HG03196 (cell line): ENCODE results near the gene RNASE3.
"Not testable (repeated sequence)": the region's sequence is repeated elsewhere in the genome, so short reads cannot be mapped to it uniquely, and the experiment has no call there.

Experiments
- ATAC-seq: cut with Tn5 transposase; IDR thresholded peaks from one replicate; pipeline ENCODE4 v1.9.1; 2021; ENCODE audit not compliant: unreplicated experiment

The RNASE3 gene

DNA sequence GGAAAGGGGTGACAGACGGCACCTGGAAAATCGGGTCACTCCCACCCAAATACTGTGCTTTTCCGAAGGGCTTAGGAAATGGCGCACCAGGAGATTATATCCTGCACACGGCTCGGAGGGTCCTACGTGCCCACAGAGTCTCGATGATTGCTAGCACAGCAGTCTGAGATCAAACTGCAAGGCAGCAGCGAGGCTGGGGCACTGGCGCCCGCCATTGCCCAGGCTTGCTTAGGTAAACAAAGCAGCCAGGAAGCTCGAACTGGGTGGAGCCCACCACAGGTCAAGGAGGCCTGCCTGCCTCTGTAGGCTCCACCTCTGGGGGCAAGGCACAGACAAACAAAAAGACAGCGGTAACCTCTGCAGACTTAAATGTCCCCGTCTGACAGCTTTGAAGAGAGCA lies 19.6 kb downstream of the RNASE3 start:
- ATAC-seq: not testable (repeated sequence)

DNA sequence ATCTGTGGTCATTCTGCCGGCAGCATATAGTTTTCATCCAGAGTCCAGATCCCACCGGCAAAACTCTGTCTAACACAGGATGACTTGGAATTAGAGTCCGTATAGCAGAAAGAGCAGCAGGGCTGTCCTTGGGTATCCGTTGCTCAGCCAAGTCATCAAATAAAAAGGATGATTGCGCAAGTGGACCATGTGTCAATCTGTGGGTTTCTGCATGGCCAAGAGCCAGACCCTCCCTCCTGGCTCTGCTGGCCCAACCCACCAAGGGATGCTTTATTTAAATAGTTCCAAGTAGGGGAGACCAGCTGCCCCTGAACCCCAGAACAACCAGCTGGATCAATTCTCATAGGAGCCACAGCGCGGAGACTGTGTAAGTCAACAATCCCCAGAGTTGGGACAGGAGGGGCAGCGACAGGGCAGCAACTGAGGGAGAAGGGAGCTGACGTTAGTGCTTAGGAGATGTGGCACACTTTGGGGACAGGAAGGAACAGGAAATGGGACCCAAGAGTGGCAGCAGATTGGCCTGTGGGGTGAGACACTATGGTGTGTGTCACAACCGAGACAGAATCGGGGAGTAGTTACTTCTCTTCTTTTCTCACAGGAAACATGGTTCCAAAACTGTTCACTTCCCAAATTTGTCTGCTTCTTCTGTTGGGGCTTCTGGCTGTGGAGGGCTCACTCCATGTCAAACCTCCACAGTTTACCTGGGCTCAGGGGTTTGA lies 28.0 kb downstream of the RNASE3 start:
- not testable (repeated sequence) for ATAC-seq

- ATAC-seq: not testable (repeated sequence)
These were observed 32.6 kb downstream of the RNASE3 start for GRCh38 chr14:20923766-20924297.

- no peak for ATAC-seq
These were observed 43.1 kb downstream of the RNASE3 start for GRCh38 chr14:20934148-20934762.

- ATAC-seq: no peak
These were observed 44.3 kb downstream of the RNASE3 start for GRCh38 chr14:20935303-20935984.
